NCI-H2107 treated with DMSO at 0.1 percent for 48 hours (cell line): Measurements from ENCODE around the gene CLIC1.
"Not testable (repeated sequence)": the region's sequence is repeated elsewhere in the genome, so short reads cannot be mapped to it uniquely, and the experiment has no call there.

Source experiments
- DNase-seq: peaks from one replicate; lab custom pipeline; 2025; ENCODE audit not compliant: unreplicated experiment; lab: John Stamatoyannopoulos, UW

CLIC1 gene

DNA sequence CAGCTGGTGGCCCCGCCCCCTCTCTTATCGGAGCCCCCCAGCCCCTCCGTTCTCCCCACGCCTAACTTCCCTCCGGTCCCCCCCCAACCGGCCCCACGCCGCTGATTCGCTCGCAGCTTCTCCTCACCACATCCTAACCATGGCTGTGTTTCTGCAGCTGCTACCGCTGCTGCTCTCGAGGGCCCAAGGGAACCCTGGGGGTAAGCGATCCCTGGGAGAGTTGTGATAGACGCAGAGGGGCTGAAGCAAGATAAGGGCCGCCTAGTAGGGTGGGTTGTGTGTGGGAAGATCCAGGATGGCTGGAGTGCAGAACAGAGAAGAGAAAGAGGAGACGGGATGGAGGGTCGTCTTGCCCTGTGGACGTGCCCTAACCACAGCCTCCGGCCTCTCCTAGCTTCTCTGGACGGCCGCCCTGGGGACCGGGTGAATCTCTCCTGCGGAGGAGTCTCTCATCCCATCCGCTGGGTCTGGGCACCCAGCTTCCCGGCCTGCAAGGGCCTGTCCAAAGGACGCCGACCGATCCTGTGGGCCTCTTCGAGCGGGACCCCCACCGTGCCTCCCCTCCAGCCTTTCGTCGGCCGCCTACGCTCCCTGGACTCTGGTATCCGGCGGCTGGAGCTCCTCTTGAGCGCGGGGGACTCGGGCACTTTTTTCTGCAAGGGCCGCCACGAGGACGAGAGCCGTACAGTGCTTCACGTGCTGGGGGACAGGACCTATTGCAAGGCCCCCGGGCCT is 12.9 kb downstream of the CLIC1 start, which contains the start of gene MPIG6B:
TSS of gene MPIG6B (plus strand) at position 129 of the 735 bp plus-strand sequence. CDS start at position 140, 11 bp downstream.
- no peak for DNase-seq

DNA sequence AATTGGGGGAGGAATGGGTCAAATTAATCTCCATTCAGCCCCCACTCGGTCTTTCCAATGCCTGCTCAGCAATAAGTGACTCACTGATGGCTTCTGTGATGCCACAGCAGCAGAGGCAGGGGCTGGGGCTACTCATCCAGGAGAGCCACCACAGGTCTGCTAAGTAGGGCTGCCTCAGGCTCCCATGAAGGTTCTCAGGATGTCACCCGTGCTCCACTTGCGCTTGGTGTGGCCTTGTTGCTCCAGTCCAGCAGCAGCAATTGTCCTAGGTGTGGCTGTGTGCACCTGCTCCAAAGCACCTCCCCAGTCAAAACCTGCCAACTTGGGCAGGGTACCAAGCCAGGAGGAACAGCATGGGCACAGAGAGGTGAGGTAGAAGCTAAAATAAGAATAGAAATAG is 14.2 kb downstream of the CLIC1 start:
- DNase-seq: no peak

DNA sequence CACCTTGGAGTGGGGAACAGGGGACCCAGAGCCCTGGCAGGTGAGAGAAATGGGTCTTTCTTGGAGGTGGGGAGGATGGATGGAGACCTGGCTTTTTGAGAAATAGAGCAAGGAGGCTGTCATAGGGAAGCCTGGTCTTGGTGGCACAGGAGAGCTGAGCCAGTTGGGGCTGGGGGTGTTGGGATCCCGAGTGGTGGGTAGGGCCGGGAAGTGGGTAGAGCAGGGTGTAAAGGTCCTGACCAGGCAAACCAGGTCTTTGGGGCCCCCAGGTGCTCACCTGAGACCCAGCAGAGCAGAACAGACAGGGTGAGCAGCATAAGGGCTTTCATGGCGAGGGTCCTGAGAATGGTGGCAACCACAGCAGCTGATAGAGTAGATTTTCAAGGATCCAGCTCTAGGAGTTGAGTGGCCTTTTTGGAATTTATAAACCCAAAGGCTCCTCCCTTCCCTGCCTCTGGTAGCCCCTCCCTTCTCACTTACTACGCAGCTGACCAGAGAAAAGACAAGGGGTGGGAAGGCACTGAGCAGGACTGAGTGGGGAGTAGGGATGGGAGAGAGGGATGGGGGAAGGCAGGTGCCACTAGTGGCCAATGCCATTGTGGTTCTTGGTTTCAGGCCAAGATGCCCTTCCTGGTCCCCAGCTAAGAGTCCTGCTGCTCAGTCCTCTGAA is 14.8 kb downstream of the CLIC1 start, which contains the start of gene LY6G6C:
TSS of gene LY6G6C (minus strand) at position 396 of the 670 bp plus-strand sequence. CDS start at position 329, 67 bp downstream.
- DNase-seq: no peak

DNA sequence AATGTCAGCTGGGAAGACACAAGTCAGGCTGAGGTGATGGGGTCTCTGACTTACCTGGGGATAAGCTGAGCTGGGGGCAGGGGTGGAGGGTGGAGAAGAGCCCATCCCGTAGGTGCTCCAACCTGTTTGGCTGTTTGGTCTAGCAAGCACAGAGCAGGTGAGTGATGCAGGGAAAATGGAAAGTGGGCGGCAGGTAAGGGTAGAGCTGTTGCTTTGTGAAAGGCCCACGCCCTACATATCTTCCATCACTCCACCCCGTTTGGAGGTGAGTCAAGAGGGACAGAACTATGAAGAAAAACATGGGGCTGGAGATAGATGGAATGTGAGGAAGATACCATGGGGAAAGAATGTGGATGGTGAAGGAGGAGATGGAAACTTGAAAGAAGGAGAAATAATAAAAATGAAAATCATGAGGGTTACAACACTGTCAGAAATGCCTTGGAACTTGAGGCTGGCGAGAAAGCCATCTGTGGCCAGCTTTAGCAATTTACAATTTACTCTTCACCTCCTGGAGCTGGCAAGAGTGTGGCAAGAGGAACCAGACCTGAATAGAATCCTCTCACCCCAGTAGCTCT is 16.0 kb downstream of the CLIC1 start:
- DNase-seq: no peak

DNA sequence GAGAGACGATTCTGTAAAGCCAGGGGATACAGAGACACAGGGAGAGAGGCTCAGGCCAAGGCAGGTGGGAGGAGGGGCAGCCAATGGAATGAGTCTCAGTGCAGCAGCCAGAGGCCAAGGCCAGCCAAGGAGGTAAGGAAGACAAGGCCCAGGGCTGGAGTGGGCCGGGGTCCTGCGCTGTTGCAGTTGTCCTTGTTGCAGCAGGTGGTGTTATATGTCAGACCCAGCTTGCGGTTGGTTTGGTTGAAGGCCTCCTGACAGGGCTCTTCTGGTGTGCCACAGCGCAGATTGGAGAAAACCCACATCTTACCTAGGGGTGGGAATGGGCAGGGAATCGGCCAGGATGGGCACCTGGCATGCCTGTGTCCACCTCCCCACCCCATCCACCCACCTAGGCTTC is 17.3 kb downstream of the CLIC1 start:
- DNase-seq: no peak

DNA sequence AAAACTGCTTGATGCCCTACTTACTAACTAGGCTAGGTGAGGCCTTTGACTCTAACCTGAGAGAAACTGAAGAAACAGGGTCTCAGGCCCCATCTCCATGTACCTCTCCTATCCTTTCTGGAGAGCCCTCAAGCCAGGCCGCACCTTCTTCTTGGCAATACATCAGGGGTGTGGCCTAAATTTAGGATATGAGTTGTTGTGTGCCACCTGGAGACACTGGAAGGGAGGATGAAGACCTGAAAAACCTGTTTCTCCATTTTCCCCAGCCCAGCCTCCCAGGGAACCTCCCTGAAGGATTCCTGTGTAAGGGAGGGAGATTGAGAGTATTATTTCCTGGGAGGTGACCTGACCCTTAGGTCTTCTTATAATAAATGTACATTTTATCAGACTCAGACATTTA is 18.1 kb downstream of the CLIC1 start:
- DNase-seq: no peak

DNA sequence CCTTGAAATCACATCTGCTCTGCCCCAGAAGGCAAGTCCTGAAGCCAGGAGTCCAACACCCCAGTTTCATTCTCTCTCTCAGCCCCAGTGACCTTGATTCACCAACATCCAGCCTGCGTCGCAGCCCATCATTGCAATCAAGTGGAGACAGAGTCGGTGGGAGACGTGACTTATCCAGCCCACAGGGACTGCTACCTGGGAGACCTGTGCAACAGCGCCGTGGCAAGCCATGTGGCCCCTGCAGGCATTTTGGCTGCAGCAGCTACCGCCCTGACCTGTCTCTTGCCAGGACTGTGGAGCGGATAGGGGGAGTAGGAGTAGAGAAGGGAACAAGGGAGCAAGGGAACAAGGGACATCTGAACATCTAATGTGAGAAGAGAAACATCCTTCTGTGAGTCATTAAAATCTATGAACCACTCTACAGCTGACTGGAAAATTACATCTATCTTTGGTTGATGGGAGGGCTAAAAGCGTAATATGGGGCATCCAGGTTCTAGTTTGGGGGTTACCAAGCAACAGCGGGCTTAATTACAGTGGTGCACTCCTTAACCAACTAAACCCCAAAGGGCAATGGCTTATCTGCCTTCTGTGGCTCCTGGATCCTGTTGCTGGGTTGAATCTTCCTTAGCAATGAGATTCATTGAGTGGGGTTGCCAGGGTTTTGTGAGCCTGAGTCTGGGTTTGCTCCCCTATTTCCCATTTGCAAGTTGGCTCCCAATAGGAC is 18.7 kb downstream of the CLIC1 start:
- DNase-seq: no peak

DNA sequence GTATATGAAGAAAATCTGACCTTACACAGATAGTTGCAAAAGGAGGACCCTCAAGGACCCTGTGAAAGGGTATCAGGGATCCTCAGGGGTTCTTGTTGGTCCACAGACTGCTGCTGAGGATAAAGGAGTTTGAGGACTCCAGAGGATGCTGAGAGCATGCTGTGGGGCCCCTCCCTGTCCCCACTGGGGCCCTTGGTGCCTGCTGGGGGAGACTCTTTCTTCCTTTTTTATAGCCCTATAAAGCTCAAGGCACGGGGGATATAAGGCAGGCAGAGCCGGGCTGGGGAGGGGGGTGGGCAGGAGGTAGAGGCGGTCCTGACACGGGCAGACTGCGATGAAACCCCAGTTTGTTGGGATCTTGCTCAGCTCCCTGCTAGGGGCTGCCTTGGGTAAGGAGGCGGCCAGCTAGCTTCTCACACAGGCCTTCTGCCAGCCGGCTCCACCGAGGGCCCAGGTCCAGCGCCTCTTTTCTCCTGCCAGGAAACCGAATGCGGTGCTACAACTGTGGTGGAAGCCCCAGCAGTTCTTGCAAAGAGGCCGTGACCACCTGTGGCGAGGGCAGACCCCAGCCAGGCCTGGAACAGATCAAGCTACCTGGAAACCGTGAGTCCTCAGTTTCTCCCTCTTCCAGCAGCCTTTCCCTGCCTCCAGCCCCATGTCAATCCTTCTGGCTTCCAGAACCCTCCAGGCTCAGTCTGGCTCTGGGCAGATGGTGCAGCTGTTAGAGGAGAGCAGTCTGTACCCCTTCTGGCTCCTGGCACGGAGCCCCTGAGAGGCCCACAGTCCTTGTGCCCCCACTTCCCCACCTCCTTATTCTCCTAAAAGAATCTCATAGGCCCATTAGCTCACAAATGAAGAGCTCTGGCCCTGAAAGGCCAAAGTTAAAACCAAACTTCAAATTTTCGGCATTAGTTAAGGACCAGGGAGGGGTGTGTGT is 21.0 kb downstream of the CLIC1 start, which contains the start of gene LY6G6D:
TSS of gene LY6G6D (plus strand) at position 327 of the 937 bp plus-strand sequence. CDS start at position 335, 8 bp downstream.
- no peak for DNase-seq

DNA sequence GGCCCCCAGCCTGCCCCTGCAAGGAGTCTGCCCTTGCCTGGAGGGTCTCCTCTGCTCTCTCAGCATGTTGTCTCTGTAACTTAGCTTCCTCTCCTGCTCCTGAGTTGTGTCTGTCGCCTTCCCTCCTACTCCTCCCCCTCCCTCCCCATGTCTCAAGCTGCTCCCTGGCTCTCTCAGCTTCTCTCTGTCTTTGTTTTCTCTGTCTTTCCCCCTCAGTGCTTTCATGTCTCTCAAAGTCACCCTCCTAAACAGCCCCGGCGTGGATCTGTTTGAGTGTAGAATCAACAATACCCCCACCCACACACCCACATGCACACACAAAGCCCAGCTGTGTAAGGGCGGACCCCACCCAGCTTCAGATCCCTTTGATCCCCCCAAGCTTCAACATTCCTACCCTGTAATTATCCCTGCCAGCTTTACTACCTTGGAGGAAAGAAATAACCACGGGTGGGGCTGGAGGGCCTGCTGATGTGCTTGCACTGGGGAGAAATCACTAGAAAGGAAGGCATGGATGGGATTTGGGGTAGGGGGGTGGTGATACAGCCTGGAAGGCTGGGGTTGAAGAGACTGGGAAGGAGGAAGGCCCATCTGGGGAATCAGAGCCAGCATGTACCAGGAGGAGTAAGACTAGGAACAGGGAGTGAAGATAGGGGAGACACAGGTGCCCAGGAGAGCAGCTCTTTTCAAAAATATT is 22.2 kb downstream of the CLIC1 start:
- DNase-seq: no peak

DNA sequence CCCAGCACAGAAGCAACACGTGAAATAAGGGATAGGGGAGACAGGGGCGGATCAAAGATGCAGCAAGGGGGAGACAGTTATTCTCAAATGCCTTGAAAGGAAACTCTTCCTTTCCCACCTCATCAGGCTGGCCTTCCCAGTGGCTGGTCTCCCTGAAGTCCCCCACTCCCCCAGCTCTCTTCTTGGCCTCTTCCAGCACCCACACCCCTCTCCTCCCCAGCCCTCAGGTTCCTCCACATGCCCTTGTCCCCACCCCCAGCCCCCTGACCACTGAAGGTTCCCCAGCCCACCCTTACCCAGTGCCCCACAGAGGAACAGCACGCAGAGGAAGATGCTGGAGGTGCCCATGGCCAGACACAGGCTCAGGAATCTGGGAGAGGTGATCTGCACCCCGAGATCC is 22.9 kb downstream of the CLIC1 start:
- DNase-seq: no peak

DNA sequence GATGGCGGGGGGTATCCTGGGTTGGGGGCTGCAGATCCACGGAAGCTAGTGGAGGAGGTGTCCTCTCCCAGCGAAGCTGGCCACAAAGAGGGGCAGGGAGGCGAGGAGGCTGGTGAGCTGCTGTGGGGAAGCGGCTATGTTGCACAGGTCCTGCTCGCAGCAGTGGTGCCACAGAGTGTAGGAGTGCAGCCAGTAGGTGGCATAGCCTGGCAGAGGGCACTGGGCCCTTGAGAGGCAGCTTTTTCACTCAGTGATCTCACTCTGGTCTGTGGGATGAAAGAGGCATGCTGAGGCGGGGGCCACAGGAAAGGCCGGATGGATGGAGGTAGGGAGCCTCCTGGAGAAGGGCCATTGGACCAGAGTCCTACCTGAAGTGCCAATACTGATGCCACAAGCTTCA is 24.0 kb downstream of the CLIC1 start:
- DNase-seq: no peak

DNA sequence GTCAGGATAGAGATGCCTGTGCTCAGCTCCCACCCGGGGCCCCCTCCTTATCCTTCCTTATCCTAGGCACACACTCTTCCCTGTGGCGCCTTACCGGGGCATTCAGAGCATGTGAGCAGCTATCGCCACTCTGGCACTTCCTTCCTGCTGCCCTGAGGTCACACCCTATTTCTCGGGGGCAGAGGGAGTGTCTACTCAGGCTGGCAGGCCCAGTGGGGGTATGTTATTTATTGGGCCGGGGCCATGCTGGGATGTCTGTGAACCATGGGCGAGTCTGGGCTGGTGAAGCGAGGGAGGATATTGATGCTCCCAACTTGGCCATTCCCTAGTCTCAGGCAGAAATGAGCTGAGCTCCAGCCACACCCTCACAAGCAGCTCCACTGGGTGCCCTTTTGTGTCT is 25.1 kb downstream of the CLIC1 start:
- DNase-seq: no peak

DNA sequence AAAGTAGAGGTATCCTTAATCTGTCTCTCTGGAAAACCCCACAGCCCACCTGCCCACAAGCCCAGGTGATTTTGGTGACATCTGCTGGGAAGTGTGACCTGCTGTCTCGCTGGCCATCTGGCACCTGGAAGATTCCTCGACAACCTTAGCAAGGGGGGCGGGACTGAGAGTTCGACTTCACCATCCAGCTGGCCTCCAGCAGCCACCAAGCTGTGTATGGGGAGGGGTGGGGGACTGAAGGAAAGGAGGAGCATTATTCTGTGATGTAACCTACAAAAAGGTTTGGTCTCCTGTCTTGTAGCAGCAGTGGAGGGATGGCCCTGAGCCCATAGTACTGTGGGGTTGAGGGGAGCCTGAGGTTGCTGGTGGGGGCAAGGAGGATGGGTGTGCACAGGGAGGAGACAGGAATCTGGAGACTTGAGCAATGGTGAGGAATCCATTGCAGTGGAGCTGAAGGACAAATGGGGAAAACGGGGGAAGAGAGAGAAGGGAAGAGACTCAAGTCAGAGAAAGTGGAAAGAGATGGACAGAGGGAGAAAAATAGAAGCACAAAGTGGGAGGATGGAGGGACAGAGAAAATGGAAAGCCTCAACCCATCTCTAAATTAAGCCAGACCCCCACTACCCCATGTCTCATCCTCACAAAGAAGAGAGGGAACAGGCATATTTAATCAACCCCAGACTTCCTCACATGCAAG is 25.7 kb downstream of the CLIC1 start:
- DNase-seq: no peak

DNA sequence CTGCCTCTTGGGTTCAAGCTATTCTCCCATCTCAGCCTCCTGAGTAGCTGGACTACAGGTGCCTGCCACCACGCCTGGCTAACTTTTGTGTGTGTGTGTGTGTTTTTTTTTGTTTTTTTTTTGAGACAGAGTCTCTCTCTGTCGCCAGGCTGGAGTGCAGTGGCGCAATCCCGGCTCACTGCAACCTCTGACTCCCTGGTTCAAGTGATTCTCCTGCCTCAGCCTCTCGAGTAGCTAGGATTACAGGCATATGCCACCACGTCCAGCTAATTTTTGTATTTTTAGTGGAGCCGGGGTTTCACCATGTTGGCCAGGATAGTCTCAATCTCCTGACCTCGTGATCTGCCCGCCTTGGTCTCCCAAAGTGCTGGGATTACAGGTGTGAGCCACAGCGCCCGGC is 27.2 kb downstream of the CLIC1 start:
- not testable (repeated sequence) for DNase-seq

DNA sequence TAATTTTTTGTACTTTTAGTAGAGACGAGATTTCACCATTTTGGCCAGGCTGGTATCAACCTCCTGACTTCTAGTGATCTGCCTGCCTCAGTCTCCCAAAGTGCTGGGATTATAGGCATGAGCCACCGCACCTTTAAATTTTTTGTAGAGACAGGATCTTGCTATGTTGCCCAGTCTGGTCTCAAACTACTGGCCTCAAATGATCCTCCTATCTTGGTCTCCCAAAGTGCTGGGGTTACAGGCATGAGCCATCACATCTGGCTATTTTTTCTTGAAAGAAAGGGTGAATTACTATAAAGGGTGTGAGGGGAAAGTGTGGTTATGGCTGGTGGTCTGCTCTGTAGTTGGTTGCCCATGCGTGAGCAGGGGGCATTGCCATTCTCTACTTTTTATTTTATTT is 28.1 kb downstream of the CLIC1 start:
- DNase-seq: no peak

DNA sequence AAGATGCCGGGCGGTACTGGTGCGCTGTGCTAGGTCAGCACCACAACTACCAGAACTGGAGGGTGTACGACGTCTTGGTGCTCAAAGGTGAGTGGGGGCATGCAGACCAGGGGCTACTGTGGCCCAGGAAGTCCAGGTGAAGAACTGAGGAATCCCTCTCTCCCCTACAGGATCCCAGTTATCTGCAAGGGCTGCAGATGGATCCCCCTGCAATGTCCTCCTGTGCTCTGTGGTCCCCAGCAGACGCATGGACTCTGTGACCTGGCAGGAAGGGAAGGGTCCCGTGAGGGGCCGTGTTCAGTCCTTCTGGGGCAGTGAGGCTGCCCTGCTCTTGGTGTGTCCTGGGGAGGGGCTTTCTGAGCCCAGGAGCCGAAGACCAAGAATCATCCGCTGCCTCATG is 28.6 kb downstream of the CLIC1 start:
- DNase-seq: no peak

DNA sequence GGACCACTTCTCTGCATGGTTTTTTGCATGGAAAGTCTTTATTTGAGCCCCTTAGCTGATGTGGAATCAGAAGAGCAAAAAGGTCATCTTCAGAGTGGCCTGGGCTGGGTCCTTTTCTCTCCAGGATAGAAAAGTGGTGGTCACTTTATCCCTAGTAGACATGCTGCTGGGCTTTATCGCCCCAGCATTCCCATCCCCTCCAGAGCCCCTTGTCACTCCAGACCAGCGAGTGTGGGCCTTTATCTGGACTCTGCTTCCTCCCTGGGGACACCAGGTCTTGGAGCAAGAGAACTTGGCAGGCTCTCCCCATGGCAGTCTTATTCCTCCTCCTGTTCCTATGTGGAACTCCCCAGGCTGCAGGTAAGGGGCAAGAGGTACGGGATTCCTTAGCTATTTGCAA is 29.7 kb downstream of the CLIC1 start, which contains the start of gene LY6G6F:
TSS of gene LY6G6F (plus strand) at position 268 of the 400 bp plus-strand sequence. CDS start at position 309, 41 bp downstream.
- DNase-seq: no peak

DNA sequence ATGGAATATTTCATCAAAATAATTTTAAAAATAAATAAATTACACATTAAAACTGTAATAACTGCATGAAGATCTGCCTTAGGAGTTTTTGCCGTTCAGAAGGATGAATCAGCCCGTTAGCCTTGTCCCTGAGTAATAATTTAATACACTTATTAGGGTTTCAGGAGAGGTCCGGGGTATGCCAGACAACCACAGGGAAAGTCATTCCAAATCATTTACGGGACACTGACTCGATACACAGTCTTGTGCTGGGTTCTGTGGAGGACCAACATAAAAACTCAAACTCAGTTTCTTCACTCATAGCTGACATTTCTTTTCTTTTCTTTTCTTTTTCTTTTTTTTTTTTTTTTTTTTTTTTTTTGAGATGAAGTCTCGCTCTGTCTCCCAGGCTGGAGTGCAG is 30.4 kb downstream of the CLIC1 start:
- no peak for DNase-seq
